PFSK-1 (cell line): ENCODE results near the gene TAF1C.

ENCODE experiments used
- FOXP2 ChIP-seq: optimal IDR thresholded peaks from 2 replicates; pipeline ENCODE3; 2011; ENCODE audit warnings: borderline replicate concordance, control low read depth, inconsistent platforms; ENCODE audit not compliant: insufficient read depth; ENCODE audit errors: extremely low read length, extremely low read depth
- POLR2AphosphoS5 ChIP-seq: IDR thresholded peaks from 2 replicates; pipeline ENCODE4 v1.6.1; 2012; ENCODE audit warnings: low read depth, mild to moderate bottlenecking, control low read depth, low read length, moderate library complexity
- REST ChIP-seq, 2 experiments: IDR thresholded peaks; 2 replicates each; pipeline versions ENCODE4 v1.6.1 to v1.8.0; 2011 to 2012; ENCODE audit warnings: low read depth in 2 of 2, low read length in 2 of 2, control low read depth in 1 of 2, inconsistent platforms in 1 of 2, mild to moderate bottlenecking in 1 of 2, moderate library complexity in 1 of 2; ENCODE audit not compliant: insufficient read depth in 1 of 2
- SIN3A ChIP-seq: IDR thresholded peaks from 2 replicates; pipeline ENCODE4 v1.6.1; 2012; ENCODE audit warnings: mild to moderate bottlenecking, low read length, moderate library complexity, borderline replicate concordance; ENCODE audit not compliant: insufficient read depth
- TAF1 ChIP-seq: IDR thresholded peaks from 2 replicates; pipeline ENCODE4 v1.6.1; 2012; ENCODE audit warnings: low read length, control low read depth, borderline replicate concordance; ENCODE audit not compliant: insufficient read depth

The TAF1C gene

DNA sequence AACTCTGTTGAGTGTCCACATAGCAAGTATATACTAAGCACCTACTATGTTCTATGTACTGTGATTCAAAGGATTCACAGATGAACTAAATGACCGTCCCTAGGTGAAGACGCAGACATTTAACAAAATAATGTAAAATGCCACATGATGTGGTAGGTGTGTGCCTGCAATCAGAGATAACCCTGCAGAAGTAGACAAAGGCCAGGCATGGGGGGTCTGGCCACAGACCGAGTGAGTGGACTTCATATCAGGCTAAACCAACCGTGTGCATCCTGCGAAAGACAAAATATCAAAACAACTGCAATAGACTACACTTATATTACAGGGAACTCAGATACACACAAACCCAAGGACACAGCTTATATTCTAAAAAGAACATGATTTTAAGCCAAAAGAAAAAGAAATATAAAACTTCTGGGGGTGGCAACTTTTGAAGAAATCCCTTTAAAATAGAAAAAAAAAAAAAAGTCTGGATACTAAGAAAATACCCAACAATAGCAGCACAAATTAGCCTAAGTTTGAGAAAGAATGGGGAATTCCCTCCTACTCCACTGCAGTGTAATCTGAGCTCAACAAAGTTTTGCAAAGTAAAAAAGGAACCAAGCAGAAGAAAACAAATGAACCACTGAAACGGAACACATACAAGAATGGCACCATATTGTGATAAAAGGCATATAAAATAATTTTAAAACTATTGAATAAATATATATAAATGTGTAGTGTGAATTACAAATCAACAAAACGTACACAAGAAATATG is 54.2 kb downstream of the TAF1C start:
- TF ChIP-seq TAF1 (no peak), SIN3A (no peak), POLR2AphosphoS5 (no peak), FOXP2 (no peak), REST (IDR thresholded peaks at IDR 0.05; ENCODE audit: insufficient read depth in 1 of 2, low read depth in 2 of 2, low read length in 2 of 2) (no peak)

- TF ChIP-seq FOXP2 (no peak), SIN3A (no peak), POLR2AphosphoS5 (no peak), REST (IDR thresholded peaks at IDR 0.05; ENCODE audit: insufficient read depth in 1 of 2, low read depth in 2 of 2, low read length in 2 of 2) (no peak), TAF1 (no peak)
Measured at GRCh38 chr16:84131117-84131516, 55.7 kb downstream of the TAF1C start.
